ENCODE data around the gene RNF213.

Gene RNF213

GRCh38 chr17:80379348-80379747 is 118.7 kb downstream of the RNF213 start:
- Mint-ChIP-seq H3K36me3 (peaks cover 26% of the 10 kb centered on the region), H3K27me3 (no peaks in the 10 kb centered on the region), H3K27ac (peak overlapping the region; percentile 33), H3K9me3 (no peaks in the 10 kb centered on the region), H3K4me1 (no peaks in the 10 kb centered on the region), H3K4me3 (no peak overlapping the region)

GRCh38 chr17:80380068-80380467 is 119.4 kb downstream of the RNF213 start:
- Mint-ChIP-seq H3K4me3 (no peak overlapping the region), H3K9me3 (no peaks in the 10 kb centered on the region), H3K27me3 (no peaks in the 10 kb centered on the region), H3K36me3 (peaks cover 23% of the 10 kb centered on the region), H3K27ac (no peak overlapping the region), H3K4me1 (no peaks in the 10 kb centered on the region)

GRCh38 chr17:80380555-80381002 is 119.9 kb downstream of the RNF213 start:
- Mint-ChIP-seq H3K4me3 (no peak overlapping the region), H3K27me3 (no peaks in the 10 kb centered on the region), H3K27ac (no peak overlapping the region), H3K9me3 (no peaks in the 10 kb centered on the region), H3K36me3 (peaks cover 23% of the 10 kb centered on the region), H3K4me1 (no peaks in the 10 kb centered on the region)

- Mint-ChIP-seq H3K9me3 (no peaks in the 10 kb centered on the region), H3K36me3 (peaks cover 23% of the 10 kb centered on the region), H3K27ac (no peak overlapping the region), H3K4me1 (no peaks in the 10 kb centered on the region), H3K27me3 (no peaks in the 10 kb centered on the region), H3K4me3 (no peak overlapping the region)
Observed at GRCh38 chr17:80381416-80381923, 120.8 kb downstream of the RNF213 start.

GRCh38 chr17:80382446-80382845 is 121.8 kb downstream of the RNF213 start:
- H3K4me3 Mint-ChIP-seq = no peak overlapping the region
- no peak overlapping the region for H3K27ac Mint-ChIP-seq
- no peaks in the 10 kb centered on the region for H3K4me1 Mint-ChIP-seq
- H3K9me3 Mint-ChIP-seq = no peaks in the 10 kb centered on the region
- H3K27me3 Mint-ChIP-seq = no peaks in the 10 kb centered on the region
- H3K36me3 Mint-ChIP-seq = peaks cover 20% of the 10 kb centered on the region

GRCh38 chr17:80382956-80383355 is 122.3 kb downstream of the RNF213 start:
- Mint-ChIP-seq H3K9me3 (no peaks in the 10 kb centered on the region), H3K36me3 (peaks cover 17% of the 10 kb centered on the region), H3K27ac (no peak overlapping the region), H3K4me1 (no peaks in the 10 kb centered on the region), H3K27me3 (no peaks in the 10 kb centered on the region), H3K4me3 (no peak overlapping the region)

GRCh38 chr17:80384078-80384960 is 123.7 kb downstream of the RNF213 start:
- Mint-ChIP-seq H3K36me3 (peaks cover 14% of the 10 kb centered on the region), H3K4me1 (no peaks in the 10 kb centered on the region), H3K9me3 (no peaks in the 10 kb centered on the region), H3K27me3 (no peaks in the 10 kb centered on the region), H3K27ac (peak overlapping the region; percentile 62), H3K4me3 (no peak overlapping the region)

GRCh38 chr17:80385046-80385445 is 124.4 kb downstream of the RNF213 start:
- Mint-ChIP-seq H3K4me3 (no peak overlapping the region), H3K9me3 (no peaks in the 10 kb centered on the region), H3K27ac (no peak overlapping the region), H3K27me3 (no peaks in the 10 kb centered on the region), H3K4me1 (no peaks in the 10 kb centered on the region), H3K36me3 (peaks cover 19% of the 10 kb centered on the region)

GRCh38 chr17:80386341-80386740 is 125.7 kb downstream of the RNF213 start:
- peak overlapping the region; percentile 72 for H3K27ac Mint-ChIP-seq
- peaks cover 18% of the 10 kb centered on the region for H3K36me3 Mint-ChIP-seq
- H3K27me3 Mint-ChIP-seq = no peaks in the 10 kb centered on the region
- no peaks in the 10 kb centered on the region for H3K4me1 Mint-ChIP-seq
- no peak overlapping the region for H3K4me3 Mint-ChIP-seq
- H3K9me3 Mint-ChIP-seq = no peaks in the 10 kb centered on the region

GRCh38 chr17:80387071-80387470 is 126.4 kb downstream of the RNF213 start:
- Mint-ChIP-seq H3K27ac (no peak overlapping the region), H3K9me3 (no peaks in the 10 kb centered on the region), H3K27me3 (no peaks in the 10 kb centered on the region), H3K4me1 (no peaks in the 10 kb centered on the region), H3K4me3 (no peak overlapping the region), H3K36me3 (peaks cover 15% of the 10 kb centered on the region)

GRCh38 chr17:80388175-80388574 is 127.5 kb downstream of the RNF213 start:
- no peak overlapping the region for H3K27ac Mint-ChIP-seq
- H3K4me1 Mint-ChIP-seq = no peaks in the 10 kb centered on the region
- no peaks in the 10 kb centered on the region for H3K27me3 Mint-ChIP-seq
- peaks cover 15% of the 10 kb centered on the region for H3K36me3 Mint-ChIP-seq
- no peak overlapping the region for H3K4me3 Mint-ChIP-seq
- H3K9me3 Mint-ChIP-seq = no peaks in the 10 kb centered on the region

- Mint-ChIP-seq H3K4me3 (no peak overlapping the region), H3K27ac (no peak overlapping the region), H3K27me3 (no peaks in the 10 kb centered on the region), H3K36me3 (peaks cover 14% of the 10 kb centered on the region), H3K4me1 (no peaks in the 10 kb centered on the region), H3K9me3 (no peaks in the 10 kb centered on the region)
Observed at GRCh38 chr17:80388601-80389000, 127.9 kb downstream of the RNF213 start.

- no peaks in the 10 kb centered on the region for H3K4me1 Mint-ChIP-seq
- peaks cover 11% of the 10 kb centered on the region for H3K36me3 Mint-ChIP-seq
- no peaks in the 10 kb centered on the region for H3K27me3 Mint-ChIP-seq
- H3K27ac Mint-ChIP-seq = no peak overlapping the region
- H3K4me3 Mint-ChIP-seq = no peak overlapping the region
- no peaks in the 10 kb centered on the region for H3K9me3 Mint-ChIP-seq
Observed at GRCh38 chr17:80389011-80389995, 128.7 kb downstream of the RNF213 start.

- Mint-ChIP-seq H3K4me3 (no peak overlapping the region), H3K4me1 (peaks cover 12% of the 10 kb centered on the region), H3K36me3 (peaks cover 12% of the 10 kb centered on the region), H3K27ac (no peak overlapping the region), H3K27me3 (no peaks in the 10 kb centered on the region), H3K9me3 (no peaks in the 10 kb centered on the region)
Observed at GRCh38 chr17:80393241-80393890, 132.7 kb downstream of the RNF213 start.

GRCh38 chr17:80393961-80394360 is 133.3 kb downstream of the RNF213 start:
- Mint-ChIP-seq H3K4me3 (no peak overlapping the region), H3K36me3 (peaks cover 12% of the 10 kb centered on the region), H3K27me3 (no peaks in the 10 kb centered on the region), H3K4me1 (peaks cover 12% of the 10 kb centered on the region), H3K9me3 (no peaks in the 10 kb centered on the region), H3K27ac (no peak overlapping the region)
